ENCODE data around the gene MAP9.

Gene MAP9

GRCh38 chr4:155392481-155393184 lies 15.9 kb upstream of the MAP9 start:
- no peak for TF ChIP-seq CTCF (IDR thresholded peaks at IDR 0.05; ENCODE audit: low read depth, low read length)
- H3K4me3 ChIP-seq (ENCODE audit: low read depth, low read length): peak overlapping the region; percentile 40

GRCh38 chr4:155391932-155392331 lies 15.2 kb upstream of the MAP9 start:
- TF ChIP-seq CTCF (IDR thresholded peaks at IDR 0.05; ENCODE audit: low read depth, low read length): no peak
- no peak overlapping the region for H3K4me3 ChIP-seq (ENCODE audit: low read depth, low read length)

DNA sequence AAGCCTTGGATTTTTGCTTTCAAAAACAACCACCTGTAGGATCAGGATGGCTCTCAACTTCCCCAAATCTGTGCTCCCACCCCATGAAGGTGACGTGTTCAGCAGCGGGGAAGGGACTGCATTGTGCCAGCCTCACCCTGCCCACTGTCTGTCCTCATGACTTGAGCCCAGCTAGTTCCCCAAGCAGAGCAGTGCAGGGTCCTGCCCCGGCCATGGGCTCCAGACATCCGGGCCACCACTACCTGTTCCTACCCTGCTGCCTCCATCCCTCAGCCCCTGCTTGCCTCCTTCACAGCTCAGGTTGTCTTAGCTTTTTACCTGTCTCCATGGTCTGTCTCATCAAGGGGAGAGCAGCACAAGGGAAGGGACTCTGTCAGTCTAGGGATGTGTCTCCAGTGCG lies 11.4 kb upstream of the MAP9 start:
- no peak overlapping the region for H3K4me3 ChIP-seq (ENCODE audit: low read depth, low read length)
- no peak for TF ChIP-seq CTCF (IDR thresholded peaks at IDR 0.05; ENCODE audit: low read depth, low read length)

- no peak overlapping the region for H3K4me3 ChIP-seq (ENCODE audit: low read depth, low read length)
- no peak for TF ChIP-seq CTCF (IDR thresholded peaks at IDR 0.05; ENCODE audit: low read depth, low read length)
Measured at GRCh38 chr4:155383541-155383940, 6.8 kb upstream of the MAP9 start.

DNA sequence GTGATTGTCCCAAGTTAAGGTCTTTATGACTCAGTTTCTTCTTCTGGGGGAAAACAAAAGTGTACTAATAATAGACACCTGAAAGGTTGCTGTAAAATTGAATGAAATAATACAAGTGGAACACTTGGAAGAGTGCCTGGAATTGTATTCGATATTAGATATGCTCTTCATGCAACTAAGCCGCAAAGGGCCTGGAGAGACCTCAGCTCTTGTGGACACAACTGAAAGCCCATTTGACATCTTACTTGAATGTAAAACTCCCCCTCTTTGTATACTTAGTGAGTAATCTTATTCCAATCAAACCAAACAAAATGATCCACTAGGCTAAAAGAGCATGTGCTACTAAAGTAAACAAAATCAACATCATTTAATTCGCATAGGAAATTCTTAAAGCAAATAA lies 511 bp upstream of the MAP9 start:
- TF ChIP-seq CTCF (IDR thresholded peaks at IDR 0.05; ENCODE audit: low read depth, low read length): no peak
- H3K4me3 ChIP-seq (ENCODE audit: low read depth, low read length): no peak overlapping the region

DNA sequence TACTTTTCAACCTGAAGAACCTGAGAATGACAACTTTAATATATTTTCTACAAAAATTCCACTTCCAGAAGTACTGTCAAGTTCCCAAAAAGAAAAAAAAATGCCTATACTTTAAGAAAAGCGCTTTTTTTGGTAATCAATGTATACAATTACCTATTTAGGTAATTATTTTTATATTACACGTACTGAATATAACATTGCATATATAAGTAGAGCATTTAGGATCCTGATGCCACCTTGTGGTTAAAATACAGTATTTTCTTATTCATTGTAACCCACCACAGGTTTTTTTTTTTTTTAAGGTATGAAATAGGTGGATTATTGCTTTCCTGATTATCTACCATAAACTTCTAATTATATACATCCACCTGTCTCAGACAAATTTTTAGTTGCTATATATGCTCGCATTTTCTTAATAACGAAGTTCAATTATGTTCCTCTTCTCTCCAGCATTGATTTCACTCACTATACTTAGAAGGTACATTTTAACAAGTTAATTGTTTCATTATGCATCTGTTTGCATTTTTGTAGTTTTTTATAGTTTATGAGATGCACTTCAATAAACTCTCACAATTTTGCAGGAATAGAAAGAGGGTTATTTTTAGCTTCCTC lies 5.2 kb downstream of the MAP9 start:
- TF ChIP-seq CTCF (IDR thresholded peaks at IDR 0.05; ENCODE audit: low read depth, low read length): peak; percentile 4; the same call in 1 of the 2 replicates
- no peak overlapping the region for H3K4me3 ChIP-seq (ENCODE audit: low read depth, low read length)

DNA sequence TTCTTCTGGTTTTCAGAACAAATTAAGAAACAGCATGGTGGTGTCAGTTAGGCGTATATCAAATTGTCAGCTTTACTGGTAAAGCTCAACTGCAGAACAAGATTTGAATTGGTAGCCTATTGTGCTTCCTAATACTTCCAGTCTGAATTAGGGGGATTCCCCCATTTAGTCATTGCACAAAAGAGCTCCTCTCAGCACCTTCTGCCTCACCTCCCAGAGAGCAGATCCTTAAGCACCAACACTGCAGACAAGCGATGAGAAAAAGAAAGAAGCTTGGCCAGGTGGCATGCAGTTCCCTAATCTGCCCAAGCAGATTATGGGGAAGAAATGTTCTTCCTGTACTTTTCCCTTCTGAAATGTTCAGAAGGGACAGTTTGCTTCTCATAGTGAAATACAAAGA lies 9.2 kb downstream of the MAP9 start:
- H3K4me3 ChIP-seq (ENCODE audit: low read depth, low read length): no peak overlapping the region
- TF ChIP-seq CTCF (IDR thresholded peaks at IDR 0.05; ENCODE audit: low read depth, low read length): no peak

All from WI38 (cell line).